HL-60 (cell line): Measurements from ENCODE around the gene SMARCC2.

ENCODE experiments used
- CTCF ChIP-seq: IDR thresholded peaks from one replicate; pipeline ENCODE4 v1.5.1; 2011; ENCODE audit warnings: low read length, control low read depth, inconsistent platforms; ENCODE audit not compliant: insufficient read depth
- POLR2AphosphoS5 ChIP-seq: IDR thresholded peaks from 2 replicates; pipeline ENCODE4 v1.6.1; 2012; ENCODE audit warnings: low read depth
- TF ChIP-seq, protein P1 (sequence below): IDR thresholded peaks from 2 replicates; pipeline ENCODE4 v1.6.1; 2012; ENCODE audit warnings: low read depth; ENCODE audit not compliant: insufficient replicate concordance

GRCh38 chr12:56118688-56119357 lies 70.5 kb downstream of the SMARCC2 start:
- TF ChIP-seq CTCF (no peak), POLR2AphosphoS5 (no peak)
- TF ChIP-seq, protein P1, sequence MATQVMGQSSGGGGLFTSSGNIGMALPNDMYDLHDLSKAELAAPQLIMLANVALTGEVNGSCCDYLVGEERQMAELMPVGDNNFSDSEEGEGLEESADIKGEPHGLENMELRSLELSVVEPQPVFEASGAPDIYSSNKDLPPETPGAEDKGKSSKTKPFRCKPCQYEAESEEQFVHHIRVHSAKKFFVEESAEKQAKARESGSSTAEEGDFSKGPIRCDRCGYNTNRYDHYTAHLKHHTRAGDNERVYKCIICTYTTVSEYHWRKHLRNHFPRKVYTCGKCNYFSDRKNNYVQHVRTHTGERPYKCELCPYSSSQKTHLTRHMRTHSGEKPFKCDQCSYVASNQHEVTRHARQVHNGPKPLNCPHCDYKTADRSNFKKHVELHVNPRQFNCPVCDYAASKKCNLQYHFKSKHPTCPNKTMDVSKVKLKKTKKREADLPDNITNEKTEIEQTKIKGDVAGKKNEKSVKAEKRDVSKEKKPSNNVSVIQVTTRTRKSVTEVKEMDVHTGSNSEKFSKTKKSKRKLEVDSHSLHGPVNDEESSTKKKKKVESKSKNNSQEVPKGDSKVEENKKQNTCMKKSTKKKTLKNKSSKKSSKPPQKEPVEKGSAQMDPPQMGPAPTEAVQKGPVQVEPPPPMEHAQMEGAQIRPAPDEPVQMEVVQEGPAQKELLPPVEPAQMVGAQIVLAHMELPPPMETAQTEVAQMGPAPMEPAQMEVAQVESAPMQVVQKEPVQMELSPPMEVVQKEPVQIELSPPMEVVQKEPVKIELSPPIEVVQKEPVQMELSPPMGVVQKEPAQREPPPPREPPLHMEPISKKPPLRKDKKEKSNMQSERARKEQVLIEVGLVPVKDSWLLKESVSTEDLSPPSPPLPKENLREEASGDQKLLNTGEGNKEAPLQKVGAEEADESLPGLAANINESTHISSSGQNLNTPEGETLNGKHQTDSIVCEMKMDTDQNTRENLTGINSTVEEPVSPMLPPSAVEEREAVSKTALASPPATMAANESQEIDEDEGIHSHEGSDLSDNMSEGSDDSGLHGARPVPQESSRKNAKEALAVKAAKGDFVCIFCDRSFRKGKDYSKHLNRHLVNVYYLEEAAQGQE = no peak
